C1 segment of cervical spinal cord (tissue), 14 donors: ENCODE data around the gene ALDH1L2.
A peak's percentile ranks its signal among the peaks of the same experiment; 100 is the strongest.

ENCODE experiments used
- DNase-seq, 14 donors: peaks; one replicate each; lab custom pipeline; 2025; lab: John Stamatoyannopoulos, UW

Gene ALDH1L2

DNA sequence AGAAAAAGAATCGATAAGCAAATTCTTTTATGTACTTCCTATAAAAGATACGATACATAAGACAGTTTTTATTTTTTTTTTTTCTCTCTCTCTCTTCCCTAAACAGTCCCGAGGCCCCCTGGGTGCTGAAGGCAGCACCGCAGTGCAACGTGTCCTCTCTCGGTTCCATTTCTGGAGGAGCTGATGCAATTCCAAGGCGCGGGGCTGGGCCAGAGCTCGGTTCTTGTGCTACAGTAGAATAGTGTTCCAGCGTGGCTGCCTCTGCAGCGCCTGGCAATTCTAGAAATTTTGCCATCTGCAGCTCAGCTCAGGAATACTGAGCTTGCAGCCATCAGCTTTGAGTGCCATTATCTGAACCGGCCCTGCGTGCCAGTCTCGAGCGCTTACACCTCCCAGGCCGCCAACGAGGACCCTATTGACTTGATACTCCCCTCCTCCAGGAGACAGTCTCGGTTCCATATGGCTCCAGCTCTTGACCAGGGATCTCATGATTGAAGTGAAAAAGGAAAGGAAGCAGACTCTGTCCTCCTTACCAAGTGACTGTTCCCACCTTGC, 630 bp downstream of the ALDH1L2 start:
- peak in 10 of 14 donors; percentile 15 to 82 (median 29) for DNase-seq

DNA sequence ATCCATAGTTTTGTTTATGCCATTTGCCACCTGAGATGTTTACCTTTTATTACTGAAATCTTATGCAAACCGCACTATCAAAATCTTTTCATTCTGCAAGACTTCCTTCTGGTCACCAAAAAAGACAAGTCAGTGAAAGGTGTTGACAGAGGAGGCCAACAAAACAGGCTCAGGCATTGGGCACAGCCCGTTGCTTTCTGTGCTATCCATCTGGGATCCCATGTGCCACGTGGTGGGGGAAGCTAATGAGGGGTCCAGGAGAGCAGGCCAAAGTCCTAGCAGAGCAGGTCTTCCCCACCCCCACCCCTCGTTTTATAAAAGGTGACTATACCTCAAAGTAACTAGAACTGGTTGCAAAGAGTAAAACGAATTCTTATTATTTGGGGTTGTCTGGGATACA, 1.2 kb downstream of the ALDH1L2 start:
- peak in 1 of 14 donors; percentile 9 for DNase-seq

- DNase-seq: no peak
Observed at GRCh38 chr12:105078712-105079570, 5.3 kb downstream of the ALDH1L2 start.

DNA sequence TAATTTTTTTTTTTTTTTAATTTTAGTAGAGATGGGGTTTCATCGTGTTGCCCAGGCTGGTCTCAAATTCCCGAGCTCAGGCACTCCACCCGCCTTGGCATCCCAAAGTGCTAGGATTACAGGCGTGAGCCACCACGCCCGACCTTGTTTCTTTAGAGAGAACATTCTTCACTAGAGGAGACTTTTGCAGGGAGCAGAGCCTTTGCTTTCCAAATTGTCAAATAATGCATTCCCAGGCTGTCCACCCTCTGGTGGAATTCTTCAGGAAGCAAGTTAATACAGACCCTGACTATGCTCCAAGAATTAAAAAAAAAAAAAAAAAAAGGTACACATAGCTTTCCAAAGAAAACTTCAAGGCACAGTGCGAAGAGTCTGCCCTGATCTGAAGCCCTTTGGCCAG, 6.8 kb downstream of the ALDH1L2 start:
- DNase-seq: no peak

GRCh38 chr12:105076913-105077312, 7.3 kb downstream of the ALDH1L2 start:
- DNase-seq: no peak

DNA sequence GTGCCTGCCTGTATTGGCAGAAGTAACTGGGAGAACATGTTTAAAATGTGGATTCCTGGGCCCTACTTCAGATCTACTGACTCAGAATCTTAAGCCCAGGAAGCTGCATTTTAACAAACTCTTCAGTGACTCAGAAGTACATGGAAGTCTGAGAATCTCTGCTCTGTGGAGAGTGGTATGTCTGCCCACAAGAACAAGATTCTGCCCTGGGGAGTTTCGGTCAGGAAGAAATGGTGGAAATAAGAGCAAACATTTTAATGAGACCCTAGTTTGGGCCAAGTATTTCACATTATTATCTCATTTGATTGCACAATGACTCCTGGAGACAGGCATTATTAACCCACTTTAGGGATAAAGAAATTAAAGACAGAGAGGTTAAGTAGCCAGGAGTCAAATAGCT, 8.2 kb downstream of the ALDH1L2 start:
- no peak for DNase-seq

DNA sequence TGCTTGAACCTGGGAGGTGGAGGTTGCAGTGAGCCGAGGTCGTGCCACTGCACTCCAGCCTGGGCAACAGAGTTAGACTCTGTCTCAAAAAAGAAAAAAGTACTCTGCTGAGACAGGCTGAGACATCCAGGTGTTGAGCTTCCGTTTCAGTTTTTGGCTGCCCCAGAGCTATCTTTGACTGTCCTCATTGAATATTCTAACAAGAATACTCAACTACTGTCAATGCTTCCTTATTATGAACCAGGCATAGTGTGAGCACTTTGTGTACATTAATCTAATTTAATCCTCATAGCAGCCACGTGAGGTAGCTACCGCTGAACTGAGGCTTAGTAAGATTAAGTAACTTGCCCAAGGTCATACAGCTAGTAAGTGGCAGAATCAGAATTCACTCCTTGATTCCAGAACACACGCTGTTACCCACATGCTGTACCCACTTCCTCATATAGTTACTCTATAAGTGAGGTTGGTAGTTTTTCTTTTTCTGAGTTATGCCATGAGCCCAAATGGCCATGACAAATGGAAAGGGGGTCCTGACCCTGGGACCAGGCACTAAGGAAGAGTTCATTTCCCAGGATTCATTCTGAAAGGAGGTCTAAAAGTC, 11.3 kb downstream of the ALDH1L2 start:
- DNase-seq: no peak

DNA sequence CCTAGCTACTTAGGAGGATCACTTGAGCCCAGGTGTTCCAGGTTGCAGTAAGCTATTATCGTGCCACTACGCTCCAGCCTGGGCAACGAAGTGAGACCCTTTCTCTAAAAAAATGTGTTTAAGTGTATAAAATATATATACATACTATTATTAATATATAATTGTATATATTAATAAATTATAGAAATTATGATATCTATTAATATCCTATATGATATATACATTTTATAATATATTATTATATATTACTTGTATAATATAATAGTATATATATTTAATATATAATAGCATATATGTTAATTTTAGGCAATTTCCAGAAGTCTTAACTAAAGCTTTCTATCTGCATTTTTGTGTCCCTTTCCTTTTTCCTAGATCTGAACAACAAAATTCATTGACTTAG, 12.3 kb downstream of the ALDH1L2 start:
- no peak for DNase-seq

DNA sequence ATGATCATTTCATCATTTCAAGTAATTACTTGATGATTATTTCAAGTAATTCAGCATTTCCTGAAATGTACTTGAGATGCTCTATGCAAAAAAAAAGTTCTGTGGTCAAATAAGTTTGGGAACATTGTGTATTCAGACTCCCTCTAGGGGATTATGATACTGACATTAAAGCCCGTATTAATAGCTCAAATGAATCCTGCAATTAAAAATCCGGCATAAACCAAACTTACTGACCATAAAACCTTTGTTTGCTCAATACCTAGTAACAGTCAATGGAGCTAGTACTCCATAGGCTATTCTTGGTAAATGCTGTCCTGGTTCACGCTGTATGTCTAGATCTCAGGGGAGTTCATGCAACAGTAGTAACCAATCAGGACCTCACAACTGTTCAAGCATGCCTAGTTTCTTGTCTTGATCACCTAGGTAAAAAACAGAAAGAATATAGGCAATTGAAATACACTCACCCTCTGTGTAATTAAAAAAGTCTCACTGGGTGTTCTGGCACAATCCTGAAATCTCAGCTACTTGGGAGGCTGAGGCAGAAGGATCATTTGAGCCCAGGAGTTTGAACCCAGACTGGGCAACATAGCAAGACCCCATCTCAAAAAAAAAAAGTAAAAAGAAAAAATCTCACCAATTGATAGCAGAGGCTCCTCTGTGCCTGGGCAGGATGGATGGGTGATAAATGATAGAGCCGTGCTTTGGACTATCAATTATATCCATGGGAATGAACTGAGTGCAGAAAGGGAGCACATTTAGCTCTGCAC, 14.1 kb downstream of the ALDH1L2 start:
- no peak for DNase-seq

DNA sequence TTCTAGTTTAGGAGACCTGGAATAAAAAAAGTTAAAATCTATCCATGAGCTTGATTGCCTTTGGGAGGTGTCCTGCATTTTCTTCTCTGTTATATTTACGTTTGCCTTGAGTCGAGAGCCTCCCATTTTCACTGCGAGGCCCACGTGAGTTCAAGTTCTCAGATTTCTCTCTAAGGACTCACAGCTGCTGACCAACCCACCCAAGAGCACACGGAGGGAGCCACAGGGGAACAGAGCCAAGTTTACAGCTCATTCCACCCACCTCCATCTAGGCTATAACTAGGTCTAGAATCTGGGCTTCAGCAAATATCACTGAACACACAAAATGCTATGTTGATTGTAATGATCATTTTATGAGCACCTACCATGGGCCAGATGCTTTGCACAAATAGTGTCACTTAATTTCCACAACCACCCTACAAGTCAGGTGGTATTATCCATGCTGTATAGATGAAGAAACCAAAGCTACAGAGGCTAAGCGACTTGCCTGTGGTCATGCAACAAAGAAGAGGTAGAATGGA, 16.7 kb downstream of the ALDH1L2 start:
- no peak for DNase-seq

GRCh38 chr12:105064564-105065178, 19.6 kb downstream of the ALDH1L2 start:
- no peak for DNase-seq

DNA sequence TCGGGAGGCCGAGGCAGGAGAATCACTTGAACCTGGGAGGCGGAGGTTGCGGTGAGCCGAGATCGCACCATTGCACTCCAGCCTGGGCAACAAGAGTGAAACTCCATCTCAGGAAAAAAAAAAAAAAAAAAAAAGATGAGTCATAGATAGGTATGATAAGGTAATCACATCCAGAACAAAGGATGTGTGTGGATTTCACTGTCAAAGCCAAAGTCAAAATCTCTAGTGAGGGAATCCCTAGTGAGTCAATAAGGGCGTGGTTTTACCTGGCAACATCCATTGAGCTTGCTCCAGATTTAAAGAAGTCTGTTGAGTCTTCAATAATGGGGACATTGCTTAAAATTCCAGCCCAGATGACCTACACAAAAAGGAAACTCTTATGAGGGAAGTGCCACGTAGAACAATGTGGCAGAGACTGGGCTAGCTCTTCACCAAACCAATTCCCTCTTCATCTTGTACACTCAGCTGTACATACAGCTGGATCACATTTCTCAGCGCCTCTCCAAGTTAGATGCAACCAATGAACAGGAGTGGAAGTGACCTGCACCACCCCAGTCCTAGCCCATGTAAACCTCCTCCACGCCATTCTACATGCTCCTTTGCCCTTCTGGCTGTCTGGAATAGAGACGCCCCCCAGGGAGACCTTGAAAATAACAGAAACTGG, 23.4 kb downstream of the ALDH1L2 start:
- DNase-seq: no peak

GRCh38 chr12:105057174-105057573, 27.1 kb downstream of the ALDH1L2 start:
- no peak for DNase-seq

DNA sequence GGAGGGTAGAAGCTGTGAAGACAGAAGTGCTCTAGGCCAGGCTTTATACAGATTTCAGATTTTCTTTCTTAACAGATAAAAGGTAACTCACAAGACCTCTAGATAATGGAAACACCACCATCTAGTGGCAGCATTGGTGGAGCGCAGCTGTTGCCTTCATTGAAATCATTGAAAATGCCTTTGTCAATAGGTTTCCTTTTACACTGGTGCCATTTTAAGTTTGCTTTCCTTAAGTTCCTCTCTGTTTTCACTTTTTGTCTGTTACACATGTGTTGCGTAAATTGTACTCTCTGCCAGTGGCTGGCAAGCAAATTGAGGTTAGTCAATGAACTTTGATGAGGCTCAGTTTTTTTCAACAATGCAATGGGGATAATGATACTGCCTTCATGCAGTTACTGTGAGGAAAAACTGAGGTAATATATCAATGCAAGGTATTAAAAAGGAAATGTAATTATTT, 31.1 kb downstream of the ALDH1L2 start:
- DNase-seq: peak in 9 of 14 donors; percentile 1 to 39 (median 21)

GRCh38 chr12:105051981-105052380, 32.3 kb downstream of the ALDH1L2 start:
- DNase-seq: no peak

DNA sequence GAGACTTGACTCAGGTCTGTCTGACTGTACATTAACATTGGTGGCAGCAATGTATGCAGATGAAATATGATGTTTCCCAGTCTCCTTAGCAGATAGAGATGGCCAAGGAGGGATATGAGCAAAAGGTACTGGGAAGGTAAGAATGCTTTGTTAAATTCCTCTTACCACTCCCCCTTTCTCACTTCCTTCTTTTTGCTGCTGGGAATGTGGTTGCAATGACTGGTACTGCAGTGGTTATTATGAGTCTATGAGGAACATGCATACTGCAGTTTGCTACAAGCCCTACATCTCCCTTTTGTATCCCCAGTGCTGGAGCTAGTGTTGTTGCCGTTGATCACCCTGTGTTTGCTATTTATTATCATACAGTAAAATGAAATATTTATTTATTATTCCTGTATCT, 35.9 kb downstream of the ALDH1L2 start:
- no peak for DNase-seq

DNA sequence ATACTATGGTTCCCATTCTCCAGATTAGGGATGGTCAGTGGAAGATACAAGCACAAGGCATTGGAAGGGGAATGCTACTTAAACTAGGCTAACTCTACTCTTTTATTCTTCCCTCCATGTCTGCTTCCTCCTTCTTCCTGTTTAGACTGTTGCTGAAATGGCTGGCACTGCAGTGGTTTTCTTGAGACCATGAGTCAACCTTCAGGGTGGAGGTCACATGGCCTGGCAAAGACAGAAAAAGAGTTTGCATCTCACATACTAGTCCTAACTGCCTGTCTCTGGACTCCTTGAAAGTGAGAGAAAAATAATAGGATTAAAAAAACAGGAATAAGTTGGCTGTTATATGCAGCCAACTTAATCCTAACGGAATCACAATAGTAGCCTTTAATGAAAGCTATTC, 37.0 kb downstream of the ALDH1L2 start:
- no peak for DNase-seq

DNA sequence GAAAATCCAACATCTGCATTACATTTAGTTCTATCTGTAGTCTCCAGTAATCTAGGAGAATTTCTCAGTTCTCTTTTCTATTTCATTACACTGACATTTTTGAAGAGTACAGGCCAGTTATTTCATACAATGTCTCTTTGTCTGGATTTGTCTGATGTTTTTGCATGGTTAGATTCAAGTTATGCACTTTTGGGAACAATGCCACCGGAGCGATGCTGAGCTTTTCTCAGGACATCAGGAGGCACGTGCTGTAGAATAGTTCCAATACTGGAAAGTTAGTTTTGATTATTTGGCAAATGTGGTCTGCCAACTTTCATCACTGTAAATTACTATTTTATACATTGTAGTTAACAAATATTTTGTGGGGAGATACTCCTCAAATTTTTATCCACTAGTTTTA, 43.1 kb downstream of the ALDH1L2 start:
- no peak for DNase-seq

- DNase-seq: no peak
Observed at GRCh38 chr12:105040476-105040875, 43.8 kb downstream of the ALDH1L2 start.

- DNase-seq: no peak
Observed at GRCh38 chr12:105036937-105037649, 47.2 kb downstream of the ALDH1L2 start.
